Dendritic cell treated with granulocyte-macrophage colony-stimulating factor and Interleukin-4, amounts not matched to agents 40 ng/mL and 50 ng/mL, for 4 days (primary cell): ENCODE measurements around the gene PLEKHJ1.

ENCODE experiments used
- H3K27ac Mint-ChIP-seq: one replicate; pipeline ENCODE4 v1.8.0; 2022; ENCODE audit warnings: mild to moderate bottlenecking, mixed read lengths
- H3K27me3 Mint-ChIP-seq: one replicate; pipeline ENCODE4 v1.8.0; 2022; ENCODE audit warnings: mild to moderate bottlenecking, mixed read lengths
- H3K36me3 Mint-ChIP-seq: one replicate; pipeline ENCODE4 v1.8.0; 2022; ENCODE audit warnings: low read depth, mixed read lengths
- H3K4me1 Mint-ChIP-seq: one replicate; pipeline ENCODE4 v1.8.0; 2022; ENCODE audit warnings: low read depth, mixed read lengths
- H3K4me3 Mint-ChIP-seq: one replicate; pipeline ENCODE4 v1.8.0; 2022; ENCODE audit warnings: mild to moderate bottlenecking, moderate library complexity, mixed read lengths
- H3K9me3 Mint-ChIP-seq: one replicate; pipeline ENCODE4 v1.8.0; 2022; ENCODE audit warnings: mixed read lengths
- intact Hi-C: fragments of 100-400 bp; cut with micrococcal nuclease; formaldehyde crosslinking; loops from one replicate; pipeline ENCODE4 v1.15.0; 2022

The PLEKHJ1 gene

DNA sequence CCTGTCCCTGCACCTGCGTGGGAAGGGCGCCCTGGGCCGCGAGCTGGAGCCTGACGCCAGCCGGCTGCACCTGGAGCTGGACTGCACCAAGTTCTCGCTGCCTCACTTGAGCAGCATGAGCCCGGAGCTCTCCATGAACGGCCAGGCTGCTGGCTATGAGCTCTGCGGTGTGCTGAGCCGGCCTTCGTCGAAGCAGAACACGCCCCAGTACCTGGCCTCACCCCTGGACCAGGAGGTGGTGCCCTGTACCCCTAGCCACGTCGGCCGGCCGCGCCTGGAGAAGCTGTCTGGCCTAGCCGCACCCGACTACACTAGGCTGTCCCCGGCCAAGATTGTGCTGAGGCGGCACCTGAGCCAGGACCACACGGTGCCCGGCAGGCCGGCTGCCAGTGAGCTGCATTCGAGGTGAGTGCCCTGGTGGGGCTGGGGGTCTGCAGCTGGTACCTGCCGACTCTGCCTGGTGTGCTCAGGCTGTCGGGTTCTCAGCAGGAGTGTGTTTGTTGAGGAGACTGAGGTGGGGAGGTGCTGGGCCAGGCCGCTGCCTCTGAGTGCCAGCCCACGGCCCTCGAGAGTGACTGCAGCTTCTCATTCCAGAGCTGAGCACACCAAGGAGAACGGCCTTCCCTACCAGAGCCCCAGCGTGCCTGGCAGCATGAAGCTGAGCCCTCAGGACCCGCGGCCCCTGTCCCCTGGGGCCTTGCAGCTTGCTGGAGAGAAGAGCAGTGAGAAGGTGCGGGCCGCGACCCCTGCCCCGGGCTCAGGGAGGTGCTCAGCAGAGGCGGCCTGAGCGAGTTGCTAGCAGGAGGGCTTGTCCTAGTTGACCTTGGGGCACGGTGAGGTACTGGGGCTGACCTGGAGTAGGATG, 19.5 kb downstream of the PLEKHJ1 start:
- H3K4me3 Mint-ChIP-seq, result no peak overlapping the region
- H3K4me1 Mint-ChIP-seq, result peaks cover 4% of the 10 kb centered on the region
- H3K27ac Mint-ChIP-seq, result no peak overlapping the region
- intact Hi-C loops, result no loop called here
- H3K36me3 Mint-ChIP-seq, result peaks cover 100% of the 10 kb centered on the region
- H3K9me3 Mint-ChIP-seq, result no peaks in the 10 kb centered on the region
- H3K27me3 Mint-ChIP-seq, result no peaks in the 10 kb centered on the region

GRCh38 chr19:2215281-2215751, 20.8 kb downstream of the PLEKHJ1 start:
- intact Hi-C loops, result no loop called here
- Mint-ChIP-seq H3K36me3 (peaks cover 100% of the 10 kb centered on the region), H3K9me3 (no peaks in the 10 kb centered on the region), H3K4me1 (peaks cover 6% of the 10 kb centered on the region), H3K27ac (no peak overlapping the region), H3K4me3 (no peak overlapping the region), H3K27me3 (no peaks in the 10 kb centered on the region)

DNA sequence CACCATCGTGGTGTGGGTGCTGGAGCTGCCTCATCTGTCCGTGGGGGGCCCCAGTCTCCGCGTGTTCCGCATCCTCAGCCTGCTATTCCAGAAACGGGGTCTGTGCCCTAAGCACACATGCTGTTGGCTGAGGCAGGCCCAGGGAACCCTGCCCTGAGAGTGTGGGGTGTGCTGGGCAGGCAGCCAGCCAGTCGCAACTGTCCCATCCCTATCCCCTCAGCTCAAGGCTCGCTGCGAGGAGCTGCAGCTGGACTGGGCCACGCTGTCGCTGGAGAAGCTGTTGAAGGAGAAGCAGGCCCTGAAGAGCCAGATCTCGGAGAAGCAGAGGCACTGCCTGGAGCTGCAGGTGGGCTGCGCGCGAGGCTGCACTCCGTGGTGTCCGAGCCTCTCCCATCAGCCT, 21.9 kb downstream of the PLEKHJ1 start:
- Mint-ChIP-seq H3K36me3 (peaks cover 100% of the 10 kb centered on the region), H3K27me3 (no peaks in the 10 kb centered on the region), H3K27ac (no peak overlapping the region), H3K4me3 (no peak overlapping the region), H3K4me1 (peaks cover 6% of the 10 kb centered on the region), H3K9me3 (no peaks in the 10 kb centered on the region)
- intact Hi-C loops, result no loop called here

- H3K9me3 Mint-ChIP-seq, result no peaks in the 10 kb centered on the region
- no peak overlapping the region for H3K27ac Mint-ChIP-seq
- H3K36me3 Mint-ChIP-seq, result peaks cover 100% of the 10 kb centered on the region
These were observed 22.3 kb downstream of the PLEKHJ1 start for GRCh38 chr19:2213799-2214198.

GRCh38 chr19:2212861-2213711, 23.0 kb downstream of the PLEKHJ1 start:
- H3K36me3 Mint-ChIP-seq, result peaks cover 100% of the 10 kb centered on the region

More at GRCh38 chr19:2213799-2214198, 22.3 kb downstream of the PLEKHJ1 start:
- H3K4me1 Mint-ChIP-seq, result peaks cover 6% of the 10 kb centered on the region
- intact Hi-C loops, result no loop called here
- no peak overlapping the region for H3K4me3 Mint-ChIP-seq
- no peaks in the 10 kb centered on the region for H3K27me3 Mint-ChIP-seq

GRCh38 chr19:2210987-2211740, 25.0 kb downstream of the PLEKHJ1 start:
- Mint-ChIP-seq H3K9me3 (no peaks in the 10 kb centered on the region), H3K27me3 (no peaks in the 10 kb centered on the region), H3K27ac (peak overlapping the region; percentile 31), H3K4me1 (peaks cover 11% of the 10 kb centered on the region), H3K4me3 (no peak overlapping the region), H3K36me3 (peaks cover 100% of the 10 kb centered on the region)
- intact Hi-C loops, result no loop called here

More at GRCh38 chr19:2212861-2213711, 23.0 kb downstream of the PLEKHJ1 start:
- Mint-ChIP-seq H3K27ac (no peak overlapping the region), H3K4me3 (no peak overlapping the region), H3K4me1 (peaks cover 6% of the 10 kb centered on the region), H3K27me3 (no peaks in the 10 kb centered on the region), H3K9me3 (no peaks in the 10 kb centered on the region)
- intact Hi-C loops, result no loop called here

GRCh38 chr19:2210206-2210605, 25.9 kb downstream of the PLEKHJ1 start:
- Mint-ChIP-seq H3K9me3 (no peaks in the 10 kb centered on the region), H3K36me3 (peaks cover 100% of the 10 kb centered on the region), H3K27ac (peak overlapping the region; percentile 42), H3K27me3 (no peaks in the 10 kb centered on the region), H3K4me3 (no peak overlapping the region), H3K4me1 (peaks cover 11% of the 10 kb centered on the region)
- intact Hi-C loops, result no loop called here

DNA sequence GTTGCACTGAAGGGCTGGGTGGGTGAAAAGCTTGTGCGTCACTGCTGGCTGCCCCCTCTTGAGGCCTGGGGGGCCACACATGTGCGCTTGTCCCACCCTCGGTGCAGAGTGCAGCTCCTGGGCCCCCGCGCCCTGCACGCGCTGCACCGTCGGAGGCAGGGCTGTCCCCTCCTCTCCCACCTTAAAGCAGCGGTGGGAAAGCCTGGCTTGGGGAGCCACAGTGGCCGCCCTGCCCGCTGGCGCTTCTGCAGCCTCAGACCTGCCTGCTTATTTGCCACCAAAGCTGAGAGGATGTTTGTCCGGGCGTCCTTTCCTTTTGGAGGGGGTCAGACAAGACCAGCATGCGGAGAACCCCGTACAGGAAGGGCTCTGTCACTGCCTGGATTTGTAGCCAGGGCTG, 26.7 kb downstream of the PLEKHJ1 start:
- Mint-ChIP-seq H3K27me3 (no peaks in the 10 kb centered on the region), H3K4me1 (peaks cover 11% of the 10 kb centered on the region), H3K27ac (no peak overlapping the region), H3K9me3 (no peaks in the 10 kb centered on the region), H3K36me3 (peaks cover 100% of the 10 kb centered on the region), H3K4me3 (no peak overlapping the region)
- intact Hi-C loops, result no loop called here

GRCh38 chr19:2208975-2209374, 27.2 kb downstream of the PLEKHJ1 start:
- peaks cover 100% of the 10 kb centered on the region for H3K36me3 Mint-ChIP-seq
- no peaks in the 10 kb centered on the region for H3K9me3 Mint-ChIP-seq
- H3K27ac Mint-ChIP-seq, result no peak overlapping the region

DNA sequence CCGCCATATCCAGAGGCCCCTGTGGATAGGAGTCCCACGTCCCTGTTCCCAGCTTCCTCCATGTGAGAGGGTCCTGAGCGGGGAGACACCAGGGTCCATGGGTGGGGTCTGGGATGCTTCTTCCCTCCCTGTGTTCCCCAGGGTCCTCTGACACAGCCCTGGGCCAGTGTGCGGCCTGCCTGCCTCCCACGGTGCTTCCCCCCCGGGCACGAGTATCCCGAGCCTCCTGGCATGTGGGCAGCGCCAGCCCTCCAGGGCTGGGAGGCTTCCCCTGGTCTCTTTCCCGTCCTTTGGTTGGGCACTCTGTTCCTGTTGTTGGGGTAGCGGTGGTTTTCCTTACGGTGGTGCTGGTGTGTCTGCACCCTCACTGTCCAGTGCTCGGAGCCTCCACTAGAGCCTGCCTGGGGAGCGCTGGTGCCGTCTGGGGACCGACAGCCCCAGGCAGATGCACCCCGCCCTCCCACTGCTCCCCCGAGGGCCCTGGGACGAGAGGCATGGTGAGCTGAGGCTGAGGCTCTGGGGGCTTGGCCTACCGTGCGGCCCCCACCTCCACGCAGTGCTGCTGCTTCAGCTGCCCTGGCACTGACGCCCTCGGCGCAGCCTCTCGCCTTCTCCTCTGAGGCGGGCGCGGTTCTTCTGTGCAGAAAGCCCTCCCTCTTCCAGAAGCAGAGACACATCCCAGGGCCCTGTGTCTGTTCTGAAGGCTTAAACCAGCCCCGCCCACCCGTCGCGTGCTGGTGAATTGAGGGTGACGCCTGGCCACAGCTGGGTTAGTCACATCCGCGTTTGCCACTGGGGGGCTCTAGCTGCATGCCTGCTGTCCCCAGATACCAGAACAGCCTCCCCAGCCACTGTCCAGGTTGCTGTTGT, 27.9 kb downstream of the PLEKHJ1 start:
- Mint-ChIP-seq H3K4me1 (peaks cover 11% of the 10 kb centered on the region), H3K27ac (peak overlapping the region; percentile 35), H3K27me3 (no peaks in the 10 kb centered on the region), H3K4me3 (no peak overlapping the region), H3K9me3 (no peaks in the 10 kb centered on the region), H3K36me3 (peaks cover 100% of the 10 kb centered on the region)
- intact Hi-C loops, result no loop called here

More at GRCh38 chr19:2208975-2209374, 27.2 kb downstream of the PLEKHJ1 start:
- intact Hi-C loops, result no loop called here
- H3K27me3 Mint-ChIP-seq, result no peaks in the 10 kb centered on the region
- peaks cover 11% of the 10 kb centered on the region for H3K4me1 Mint-ChIP-seq
- H3K4me3 Mint-ChIP-seq, result no peak overlapping the region

DNA sequence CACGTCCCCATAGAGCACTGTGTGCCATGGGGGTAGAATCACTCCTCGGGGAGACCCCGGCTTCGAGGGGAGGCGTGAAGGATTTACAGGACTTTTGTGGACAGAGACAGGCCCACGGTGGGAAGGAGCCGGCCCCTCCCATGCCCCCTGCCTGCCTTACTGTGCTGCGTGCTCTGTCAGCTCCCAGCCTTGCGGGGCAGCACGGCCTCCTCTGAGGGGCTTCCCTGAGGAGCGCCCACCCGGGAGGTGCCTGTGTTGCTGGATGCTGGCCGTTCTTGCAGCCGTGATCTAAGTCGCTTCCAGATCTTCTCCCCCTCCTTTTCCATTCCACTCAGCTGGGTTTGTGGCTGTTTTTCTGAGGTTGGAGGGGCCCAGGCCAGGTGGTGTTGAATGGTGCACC, 29.1 kb downstream of the PLEKHJ1 start:
- Mint-ChIP-seq H3K27ac (peak overlapping the region; percentile 35), H3K27me3 (no peaks in the 10 kb centered on the region), H3K4me3 (no peak overlapping the region), H3K36me3 (peaks cover 100% of the 10 kb centered on the region), H3K9me3 (no peaks in the 10 kb centered on the region), H3K4me1 (peaks cover 11% of the 10 kb centered on the region)
- intact Hi-C loops, result no loop called here

- intact Hi-C loops, result no loop called here
These were observed 33.8 kb downstream of the PLEKHJ1 start for GRCh38 chr19:2202366-2202765.

More at GRCh38 chr19:2202366-2202765, 33.8 kb downstream of the PLEKHJ1 start:
- H3K4me1 Mint-ChIP-seq, result no peaks in the 10 kb centered on the region
- no peak overlapping the region for H3K4me3 Mint-ChIP-seq
- no peaks in the 10 kb centered on the region for H3K9me3 Mint-ChIP-seq
- H3K36me3 Mint-ChIP-seq, result peaks cover 100% of the 10 kb centered on the region
- H3K27me3 Mint-ChIP-seq, result no peaks in the 10 kb centered on the region
- no peak overlapping the region for H3K27ac Mint-ChIP-seq
